ENCODE measurements around the gene KLHL29.

The KLHL29 gene

GRCh38 chr2:23521060-23521459 lies 136.1 kb downstream of the KLHL29 start:
- no peak overlapping the region for H3K4me3 ChIP-seq (ENCODE audit: low read depth in 1 of 2, low read length in 2 of 2)
- no peak overlapping the region for H3K4me2 ChIP-seq (ENCODE audit: insufficient read depth, low read length)
- H3K9ac ChIP-seq (ENCODE audit: low read depth, low read length), result no peak overlapping the region
- no peak overlapping the region for H2AFZ ChIP-seq (ENCODE audit: low read depth, low read length)
- DNase-seq (no peak), ATAC-seq (ENCODE audit: insufficient read depth, low read depth) (no peak)
- no peaks in the 10 kb centered on the region for H3K36me3 ChIP-seq (ENCODE audit: insufficient read depth, low read length)
- H3K9me3 ChIP-seq (ENCODE audit: insufficient read depth, low read length, severe bottlenecking), result no peaks in the 10 kb centered on the region
- H4K20me1 ChIP-seq (ENCODE audit: insufficient read depth, low read length), result peaks cover 51% of the 10 kb centered on the region
- no peak overlapping the region for H3K27ac ChIP-seq (ENCODE audit: low read length)
- H3K4me1 ChIP-seq (ENCODE audit: insufficient read depth, low read length), result no peaks in the 10 kb centered on the region
- H3K27me3 ChIP-seq (ENCODE audit: insufficient read depth, low read length, poor library complexity), result peaks cover 5% of the 10 kb centered on the region
- H3K79me2 ChIP-seq (ENCODE audit: insufficient read depth, low read length), result no peaks in the 10 kb centered on the region
- TF ChIP-seq, protein P1, sequence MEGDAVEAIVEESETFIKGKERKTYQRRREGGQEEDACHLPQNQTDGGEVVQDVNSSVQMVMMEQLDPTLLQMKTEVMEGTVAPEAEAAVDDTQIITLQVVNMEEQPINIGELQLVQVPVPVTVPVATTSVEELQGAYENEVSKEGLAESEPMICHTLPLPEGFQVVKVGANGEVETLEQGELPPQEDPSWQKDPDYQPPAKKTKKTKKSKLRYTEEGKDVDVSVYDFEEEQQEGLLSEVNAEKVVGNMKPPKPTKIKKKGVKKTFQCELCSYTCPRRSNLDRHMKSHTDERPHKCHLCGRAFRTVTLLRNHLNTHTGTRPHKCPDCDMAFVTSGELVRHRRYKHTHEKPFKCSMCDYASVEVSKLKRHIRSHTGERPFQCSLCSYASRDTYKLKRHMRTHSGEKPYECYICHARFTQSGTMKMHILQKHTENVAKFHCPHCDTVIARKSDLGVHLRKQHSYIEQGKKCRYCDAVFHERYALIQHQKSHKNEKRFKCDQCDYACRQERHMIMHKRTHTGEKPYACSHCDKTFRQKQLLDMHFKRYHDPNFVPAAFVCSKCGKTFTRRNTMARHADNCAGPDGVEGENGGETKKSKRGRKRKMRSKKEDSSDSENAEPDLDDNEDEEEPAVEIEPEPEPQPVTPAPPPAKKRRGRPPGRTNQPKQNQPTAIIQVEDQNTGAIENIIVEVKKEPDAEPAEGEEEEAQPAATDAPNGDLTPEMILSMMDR (IDR thresholded peaks at IDR 0.05; ENCODE audit: borderline replicate concordance, extremely low read depth, low read length, poor library complexity, severe bottlenecking), result no peak
- no peak for TF ChIP-seq EZH2 (IDR thresholded peaks at IDR 0.05; ENCODE audit: borderline replicate concordance, low read depth, low read length, severe bottlenecking)

GRCh38 chr2:23522726-23523372 lies 137.9 kb downstream of the KLHL29 start:
- Histone ChIP-seq H3K4me3 (ENCODE audit: low read depth in 1 of 2, low read length in 2 of 2) (no peak overlapping the region), H3K4me2 (ENCODE audit: insufficient read depth, low read length) (no peak overlapping the region), H3K4me1 (ENCODE audit: insufficient read depth, low read length) (no peaks in the 10 kb centered on the region), H4K20me1 (ENCODE audit: insufficient read depth, low read length) (peaks cover 53% of the 10 kb centered on the region), H3K27me3 (ENCODE audit: insufficient read depth, low read length, poor library complexity) (peaks cover 5% of the 10 kb centered on the region), H3K9me3 (ENCODE audit: insufficient read depth, low read length, severe bottlenecking) (no peaks in the 10 kb centered on the region), H2AFZ (ENCODE audit: low read depth, low read length) (no peak overlapping the region), H3K36me3 (ENCODE audit: insufficient read depth, low read length) (no peaks in the 10 kb centered on the region), H3K27ac (ENCODE audit: low read length) (no peak overlapping the region), H3K79me2 (ENCODE audit: insufficient read depth, low read length) (no peaks in the 10 kb centered on the region), H3K9ac (ENCODE audit: low read depth, low read length) (no peak overlapping the region)
- TF ChIP-seq EZH2 (IDR thresholded peaks at IDR 0.05; ENCODE audit: borderline replicate concordance, low read depth, low read length, severe bottlenecking), result no peak
- TF ChIP-seq, protein P1 (IDR thresholded peaks at IDR 0.05; ENCODE audit: borderline replicate concordance, extremely low read depth, low read length, poor library complexity, severe bottlenecking), result no peak
- ATAC-seq (ENCODE audit: insufficient read depth, low read depth), result no peak
- DNase-seq, result no peak

DNA sequence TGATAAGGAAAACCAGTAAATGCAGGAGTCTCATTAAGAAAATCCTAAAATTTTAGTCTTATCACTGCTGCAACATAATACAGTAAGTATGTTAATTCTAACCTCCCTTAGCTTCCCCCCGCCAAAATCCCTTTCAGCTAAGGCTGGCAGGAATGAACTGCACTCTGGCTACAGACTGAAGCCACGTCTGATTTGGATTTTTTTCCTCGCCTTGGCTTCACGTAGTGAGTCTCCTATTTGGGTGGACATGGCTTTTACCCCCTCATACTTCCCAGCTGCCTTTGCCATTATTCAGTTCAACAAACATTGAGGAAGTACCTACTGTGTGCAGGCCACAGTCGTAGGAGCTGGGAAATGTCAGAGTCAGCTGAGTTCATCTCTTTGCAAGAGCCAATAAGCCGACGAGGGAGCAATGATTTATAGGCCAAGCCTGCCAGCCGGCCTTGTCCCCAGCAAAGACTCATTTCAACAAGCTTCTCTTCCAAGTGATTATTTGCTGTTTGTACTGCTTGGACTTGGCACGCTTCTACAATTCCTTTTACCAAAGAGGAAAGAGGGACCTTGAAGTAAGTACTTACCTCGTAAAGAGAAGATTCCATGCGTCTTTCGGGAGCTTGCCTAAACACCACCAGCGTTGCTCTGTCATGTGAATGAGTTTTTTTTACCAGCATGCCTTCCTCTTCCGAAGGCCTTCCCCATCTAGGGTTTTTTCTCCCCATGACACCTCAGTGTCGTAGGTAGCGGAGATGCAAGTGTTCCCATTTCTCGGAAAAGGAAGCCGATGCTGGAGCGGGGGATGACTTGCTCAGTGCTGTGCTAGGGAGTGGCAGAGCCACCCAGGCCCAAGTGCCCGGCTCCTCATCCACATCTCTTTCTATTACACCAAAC lies 138.6 kb downstream of the KLHL29 start:
- Histone ChIP-seq H3K79me2 (ENCODE audit: insufficient read depth, low read length) (no peaks in the 10 kb centered on the region), H3K27ac (ENCODE audit: low read length) (no peak overlapping the region), H3K27me3 (ENCODE audit: insufficient read depth, low read length, poor library complexity) (peaks cover 9% of the 10 kb centered on the region), H3K4me3 (ENCODE audit: low read depth in 1 of 2, low read length in 2 of 2) (no peak overlapping the region), H3K4me2 (ENCODE audit: insufficient read depth, low read length) (no peak overlapping the region), H3K36me3 (ENCODE audit: insufficient read depth, low read length) (no peaks in the 10 kb centered on the region), H4K20me1 (ENCODE audit: insufficient read depth, low read length) (peaks cover 52% of the 10 kb centered on the region), H2AFZ (ENCODE audit: low read depth, low read length) (no peak overlapping the region), H3K4me1 (ENCODE audit: insufficient read depth, low read length) (no peaks in the 10 kb centered on the region), H3K9ac (ENCODE audit: low read depth, low read length) (no peak overlapping the region), H3K9me3 (ENCODE audit: insufficient read depth, low read length, severe bottlenecking) (no peaks in the 10 kb centered on the region)
- DNase-seq, result no peak
- TF ChIP-seq, protein P1 (IDR thresholded peaks at IDR 0.05; ENCODE audit: borderline replicate concordance, extremely low read depth, low read length, poor library complexity, severe bottlenecking), result no peak
- no peak for TF ChIP-seq EZH2 (IDR thresholded peaks at IDR 0.05; ENCODE audit: borderline replicate concordance, low read depth, low read length, severe bottlenecking)
- ATAC-seq (ENCODE audit: insufficient read depth, low read depth), result no peak

Data from DND-41 (cell line).